GM12892 (cell line): ENCODE results near the gene CIB1.

Experiments used
- POLR2A ChIP-seq: IDR thresholded peaks from 2 replicates; pipeline ENCODE4 v1.6.1; 2011; ENCODE audit warnings: low read depth, low read length, control low read depth
- POLR2AphosphoS5 ChIP-seq: IDR thresholded peaks from 2 replicates; pipeline ENCODE4 v1.6.1; 2011; ENCODE audit warnings: low read depth, low read length, control low read depth
- TAF1 ChIP-seq: IDR thresholded peaks from 2 replicates; pipeline ENCODE4 v1.6.1; 2011; ENCODE audit warnings: low read depth, mild to moderate bottlenecking, control low read depth, low read length, borderline replicate concordance

GRCh38 chr15:90213122-90213817 lies 20.5 kb downstream of the CIB1 start:
- no peak for TF ChIP-seq POLR2AphosphoS5
- TF ChIP-seq POLR2A = no peak
- no peak for TF ChIP-seq TAF1
